ENCODE data around the gene TOB1.

DNA sequence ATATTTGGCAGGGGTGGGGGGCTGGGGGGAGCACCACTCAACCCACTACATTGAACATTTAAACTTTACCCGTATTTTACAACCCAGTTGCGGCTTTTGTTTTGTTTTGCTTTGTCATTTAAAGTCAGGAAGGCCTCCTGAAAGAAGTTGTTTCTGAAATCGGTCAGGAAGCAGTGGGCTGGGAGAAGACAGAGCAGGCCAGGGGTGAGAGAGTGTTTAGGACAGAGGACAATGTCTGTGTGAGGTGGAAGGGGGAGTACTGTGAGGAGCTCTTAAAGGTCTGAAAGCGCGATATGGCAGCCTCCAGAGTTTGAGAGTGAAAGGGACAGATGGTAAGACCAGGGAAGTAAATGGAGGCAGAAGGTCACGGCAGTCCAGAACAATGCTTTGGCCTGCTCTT, 36.8 kb downstream of the TOB1 start:
- TF ChIP-seq CTCF (conservative IDR thresholded peaks at IDR 0.05; ENCODE audit: low read length) (no peak), EZH2phosphoT487 (IDR thresholded peaks at IDR 0.05; ENCODE audit: borderline replicate concordance, low read depth, low read length) (no peak)
